ENCODE data around the gene ODAD4.
A peak's percentile ranks its signal among the peaks of the same experiment; 100 is the strongest.
"Not testable (repeated sequence)": the region's sequence is repeated elsewhere in the genome, so short reads cannot be mapped to it uniquely, and the experiment has no call there.

ODAD4 gene

DNA sequence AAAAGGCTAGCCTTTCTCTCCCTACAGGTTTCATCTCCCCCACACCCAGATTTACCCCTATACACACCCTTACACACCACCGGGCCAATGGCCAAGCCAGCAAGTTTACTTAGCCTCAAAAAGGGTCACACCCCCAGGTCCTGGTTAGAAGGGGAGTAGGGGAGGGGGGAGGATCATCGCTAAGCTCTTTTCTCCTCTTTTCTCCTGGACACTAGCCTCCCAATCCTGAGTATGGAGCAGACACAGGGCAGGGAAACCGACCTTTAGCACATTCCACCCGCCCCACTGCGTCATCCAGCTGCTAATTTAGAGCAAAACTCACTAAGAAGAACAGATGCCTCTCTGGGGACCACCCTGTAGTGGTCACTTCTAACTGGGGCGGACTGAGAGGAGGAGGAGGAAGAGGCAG, 16.1 kb upstream of the ODAD4 start:
- DNase-seq, result no peak

GRCh38 chr17:41915020-41915419, 15.4 kb upstream of the ODAD4 start:
- DNase-seq, result no peak

DNA sequence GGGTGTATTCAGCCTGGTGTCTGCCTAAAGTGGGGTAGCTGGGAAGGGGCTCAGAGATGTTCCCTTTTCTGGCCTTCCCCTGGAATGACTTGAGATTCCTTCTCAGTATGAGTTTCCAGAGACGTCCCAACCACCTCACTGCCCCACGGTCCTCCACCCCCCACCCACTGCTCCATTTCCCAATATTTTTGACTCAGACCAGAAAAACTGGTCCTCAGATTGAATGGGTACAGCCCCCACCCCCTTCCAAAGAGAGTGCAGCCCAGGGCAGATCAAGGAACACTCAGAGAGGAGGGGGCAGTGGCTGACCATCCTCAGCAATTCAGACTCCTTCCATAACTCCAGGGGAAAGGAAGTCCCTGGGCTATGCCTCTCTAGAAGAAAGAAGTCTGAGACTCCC, 14.9 kb upstream of the ODAD4 start:
- no peak for DNase-seq

GRCh38 chr17:41917192-41917591, 13.2 kb upstream of the ODAD4 start:
- no peak for DNase-seq

GRCh38 chr17:41917679-41918313, 12.6 kb upstream of the ODAD4 start:
- DNase-seq, result no peak

GRCh38 chr17:41918314-41919164, 11.9 kb upstream of the ODAD4 start, which contains the start of gene ACLY:
TSS of gene ACLY (minus strand) at chr17:41918951. CDS start at chr17:41913873, 5,078 bp downstream.
- DNase-seq, result peak; percentile 97

GRCh38 chr17:41919165-41919817, 11.1 kb upstream of the ODAD4 start:
- no peak for DNase-seq

GRCh38 chr17:41919840-41920579, 10.4 kb upstream of the ODAD4 start:
- DNase-seq, result no peak

DNA sequence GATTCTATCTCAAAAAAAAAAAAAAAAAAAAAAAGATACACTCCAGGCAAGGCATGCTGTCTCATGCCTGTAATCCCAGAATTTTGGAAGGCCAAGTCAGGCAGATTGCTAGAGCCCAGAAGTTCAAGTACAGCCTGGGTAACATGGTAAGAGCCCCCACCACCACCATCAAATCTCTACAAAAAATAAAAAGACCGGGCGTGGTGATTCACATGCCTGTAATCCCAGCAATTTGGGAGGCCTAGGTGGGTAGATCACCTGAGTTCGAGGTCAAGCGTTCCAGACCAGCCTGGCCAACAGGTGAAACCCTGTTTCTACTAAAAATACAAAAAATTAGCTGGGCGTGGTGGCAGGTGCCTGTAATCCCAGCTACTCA, 9.8 kb upstream of the ODAD4 start:
- no peak for DNase-seq

DNA sequence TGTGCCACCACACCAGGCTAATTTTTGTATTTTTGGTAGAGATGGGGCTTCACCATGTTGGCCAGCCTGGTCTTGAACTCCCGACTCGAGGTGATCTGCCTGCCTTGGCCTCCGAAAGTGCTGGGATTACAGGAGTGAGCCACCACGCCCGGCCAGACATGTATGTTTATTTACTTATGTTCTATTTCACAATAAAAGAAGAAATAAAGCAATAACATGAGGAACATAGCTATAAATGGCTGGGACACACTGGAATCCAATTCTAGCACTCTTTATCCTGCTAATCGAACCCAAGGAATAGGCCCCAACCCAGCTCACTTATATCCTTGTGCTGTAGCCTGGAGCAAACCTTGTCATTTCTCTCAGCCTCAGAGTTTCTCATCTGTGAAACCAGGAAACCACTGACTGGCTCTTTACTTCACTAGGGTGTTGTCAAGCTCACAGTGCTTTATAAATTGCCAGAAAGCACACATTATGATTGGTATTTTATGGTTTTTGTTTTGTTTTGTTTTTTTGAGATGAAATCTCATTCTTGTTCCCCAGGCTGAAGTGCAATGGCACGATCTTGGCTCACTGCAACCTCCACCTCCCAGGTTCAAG, 4.3 kb upstream of the ODAD4 start:
- DNase-seq, result no peak

DNA sequence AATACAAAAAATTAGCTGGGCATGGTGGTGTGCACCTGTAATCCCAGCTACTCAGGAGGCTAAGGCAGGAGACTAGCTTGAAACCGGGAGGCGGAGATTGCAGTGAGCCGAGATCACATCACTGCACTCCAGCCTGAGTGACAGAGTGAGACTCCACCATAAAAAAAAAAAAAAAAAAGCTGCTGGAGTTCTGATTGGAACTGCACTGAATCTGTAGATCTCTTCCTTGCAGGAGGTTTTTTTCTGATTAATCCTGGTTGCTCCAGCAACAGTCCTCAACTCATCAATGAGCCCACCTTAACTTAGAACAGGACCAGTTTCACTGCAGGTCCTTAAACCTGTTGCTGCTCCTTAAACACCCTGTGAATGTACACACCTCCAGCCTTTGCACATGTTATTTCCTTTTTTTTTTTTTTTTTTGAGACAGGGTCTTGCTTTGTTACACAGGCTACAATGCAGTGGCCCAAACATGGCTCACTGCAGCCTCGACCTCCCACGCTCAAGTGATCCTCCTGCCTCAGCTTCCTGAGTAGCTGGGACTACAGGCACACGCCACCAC, 1.6 kb upstream of the ODAD4 start:
- DNase-seq, result no peak

DNA sequence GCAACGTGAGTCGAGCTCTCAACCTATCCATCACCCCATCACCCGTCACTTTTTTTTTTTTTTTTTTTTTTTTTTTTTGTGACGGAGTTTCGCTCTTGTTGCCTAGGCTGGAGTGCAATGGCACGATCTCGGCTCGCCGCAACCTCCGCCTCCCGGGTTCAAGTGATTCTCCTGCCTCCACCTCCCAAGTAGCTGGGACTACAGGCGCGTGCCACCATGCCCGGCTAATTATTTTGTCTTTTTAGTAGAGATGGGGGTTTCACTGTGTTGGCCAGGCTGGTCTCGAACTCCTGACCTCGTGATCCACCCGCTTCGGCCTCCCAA, 378 bp downstream of the ODAD4 start:
- not testable (repeated sequence) for DNase-seq

DNA sequence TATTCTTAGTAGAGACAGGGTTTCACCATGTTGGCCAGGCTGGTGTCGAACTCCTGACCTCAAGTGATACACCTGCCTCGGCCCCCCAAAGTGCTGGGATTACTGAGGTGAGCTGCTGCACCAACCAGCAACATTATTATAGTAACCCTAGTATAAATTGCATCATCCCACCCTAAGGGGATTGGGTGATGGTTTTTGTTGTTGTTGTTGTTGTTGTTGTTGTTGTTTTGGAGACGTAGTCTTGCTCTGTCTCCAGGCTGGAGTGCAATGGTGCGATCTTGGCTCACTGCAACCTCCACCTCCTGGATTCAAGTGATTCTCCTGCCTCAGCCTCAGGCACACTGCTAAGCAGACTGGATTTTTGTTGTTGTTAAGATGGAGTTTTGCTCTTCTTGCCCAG, 1.3 kb downstream of the ODAD4 start:
- not testable (repeated sequence) for DNase-seq

GRCh38 chr17:41932816-41933389, 2.5 kb downstream of the ODAD4 start:
- peak; percentile 90 for DNase-seq

GRCh38 chr17:41935641-41936040, 5.2 kb downstream of the ODAD4 start:
- no peak for DNase-seq

- DNase-seq, result no peak
These were observed 7.8 kb downstream of the ODAD4 start for GRCh38 chr17:41937970-41938954.

DNA sequence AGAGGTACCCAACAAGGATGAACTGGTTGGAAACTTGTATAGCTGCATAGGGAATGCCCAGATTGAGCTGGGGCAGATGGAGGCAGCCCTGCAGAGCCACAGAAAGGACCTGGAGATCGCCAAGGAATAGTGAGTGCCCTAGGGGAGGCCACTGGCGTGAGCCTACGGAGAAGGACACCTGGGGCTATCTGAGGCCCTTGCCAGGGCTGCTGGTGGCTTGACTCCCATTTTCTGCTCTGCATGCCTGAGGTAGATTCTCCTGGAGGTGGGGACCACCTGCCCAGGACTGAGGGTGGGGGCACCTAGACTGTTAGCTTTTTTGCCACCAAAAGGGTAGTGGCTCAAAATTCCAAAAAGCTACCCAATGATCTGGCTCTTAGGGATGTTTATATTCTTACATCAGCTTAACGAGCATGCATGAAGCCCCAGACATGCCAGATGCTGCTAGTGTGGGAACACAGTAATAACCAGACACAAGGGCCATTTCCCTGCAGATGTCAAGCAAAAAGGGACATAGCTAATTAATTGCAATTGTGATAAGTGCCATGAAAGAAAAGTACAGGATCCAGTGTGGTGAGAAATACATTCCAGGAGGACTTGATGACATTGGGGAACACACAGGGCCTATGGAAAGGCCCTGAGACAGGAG, 8.8 kb downstream of the ODAD4 start:
- no peak for DNase-seq

DNA sequence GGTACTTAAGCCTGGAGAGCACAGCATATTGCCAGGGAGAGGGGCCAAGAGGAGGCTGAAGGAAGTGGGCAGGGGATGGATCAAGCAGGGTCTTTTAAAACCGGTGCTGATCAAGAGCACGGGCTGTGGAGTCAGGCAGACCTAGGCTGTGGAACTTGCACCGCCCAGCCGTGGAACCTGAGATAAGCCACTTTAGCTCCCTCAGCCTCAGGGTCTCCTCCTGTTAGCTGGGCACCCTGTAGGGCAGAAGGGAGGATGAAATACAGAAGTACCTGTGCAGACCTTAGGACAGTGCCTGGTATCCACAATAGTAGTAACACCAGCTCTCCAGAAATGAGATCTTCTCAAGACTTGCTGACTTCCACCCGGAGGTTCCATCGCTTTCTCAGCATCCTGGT, 9.3 kb downstream of the ODAD4 start:
- DNase-seq, result no peak

- no peak for DNase-seq
These were observed 10.8 kb downstream of the ODAD4 start for GRCh38 chr17:41941168-41941567.

DNA sequence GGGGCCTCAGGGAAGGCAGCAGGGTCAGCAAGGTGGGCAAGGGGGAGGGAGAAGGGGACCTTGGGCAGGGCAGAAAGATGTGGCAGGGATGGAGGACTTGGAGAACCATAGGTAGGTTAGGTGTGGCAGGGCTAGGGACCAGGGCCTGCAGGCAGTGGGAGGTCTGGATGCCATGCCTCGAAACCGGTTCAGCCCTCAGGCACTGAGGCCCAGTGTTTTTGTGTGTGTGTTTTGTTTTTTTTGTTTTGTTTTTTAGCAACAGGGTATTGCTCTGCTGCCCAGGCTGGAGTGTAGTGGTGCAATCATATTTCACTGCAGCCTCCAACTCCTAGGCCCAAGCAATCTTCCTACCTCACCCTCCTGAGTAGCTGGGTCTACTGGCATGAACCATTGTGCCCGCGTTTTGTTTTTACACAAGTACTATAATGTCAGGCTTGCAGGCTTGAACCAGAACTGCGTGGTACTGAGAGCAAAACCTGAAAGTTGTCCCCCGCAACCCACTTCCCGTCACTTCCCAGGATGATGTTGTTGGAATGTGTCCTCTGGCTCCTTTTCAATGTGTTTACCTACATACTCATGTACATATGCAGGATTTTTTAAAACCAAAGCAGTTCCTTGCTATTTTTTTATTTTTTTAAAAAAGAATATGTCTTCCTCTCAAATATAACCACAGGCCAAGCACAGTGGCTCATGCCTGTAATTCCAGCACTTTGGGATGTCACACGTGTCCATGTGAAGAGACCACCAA, 12.4 kb downstream of the ODAD4 start:
- DNase-seq, result no peak
